HepG2 (cell line): ENCODE results near the gene HOXD3. TPM values are rescaled to one million over a fixed set of nuclear protein-coding genes. Genes with fewer than 3 reads are reported as not detected.

Source experiments
- AGO2 ChIP-seq: fragments of 200-400 bp; formaldehyde crosslinking; optimal IDR thresholded peaks from 2 replicates; pipeline ENCODE3; 2017; ENCODE audit warnings: mild to moderate bottlenecking, low read depth, low read length, moderate library complexity
- BCL6 ChIP-seq: IDR thresholded peaks from 2 replicates; pipeline ENCODE4 v1.6.1; 2016; ENCODE audit warnings: missing genetic modification reagents, missing compliant biosample characterization
- GATAD1 ChIP-seq: IDR thresholded peaks from 2 replicates; pipeline ENCODE4 v1.6.1; 2016; ENCODE audit warnings: missing genetic modification reagents, missing compliant biosample characterization
- PPARG ChIP-seq: conservative IDR thresholded peaks from 2 replicates; pipeline ENCODE4 v1.6.1; 2016; ENCODE audit warnings: missing biosample characterization, missing genetic modification reagents
- RCOR2 ChIP-seq: IDR thresholded peaks from 2 replicates; pipeline ENCODE4 v1.6.1; 2016; ENCODE audit warnings: missing biosample characterization, missing genetic modification reagents
- RXRA ChIP-seq: sonication (generic); formaldehyde crosslinking; IDR thresholded peaks from 2 replicates; pipeline ENCODE4 v1.5.1; 2020; ENCODE audit warnings: missing genetic modification reagents
- SAP130 ChIP-seq: IDR thresholded peaks from 2 replicates; pipeline ENCODE4 v1.6.1; 2016; ENCODE audit warnings: low read depth
- SMARCC2 ChIP-seq: fragments of 450-650 bp; IDR thresholded peaks from 2 replicates; pipeline ENCODE4 v1.6.1; 2017; ENCODE audit warnings: antibody characterized with exemption, mild to moderate bottlenecking
- SNRNP70 ChIP-seq: fragments of 200-400 bp; formaldehyde crosslinking; IDR thresholded peaks from 2 replicates; pipeline ENCODE4 v1.6.1; 2017; ENCODE audit warnings: mild to moderate bottlenecking, low read depth, low read length, moderate library complexity
- ZBED4 ChIP-seq: sonication (generic); formaldehyde crosslinking; IDR thresholded peaks from 2 replicates; pipeline ENCODE4 v1.4.0; 2020; ENCODE audit warnings: missing genetic modification reagents, borderline replicate concordance
- ZNF329 ChIP-seq: sonication (generic); formaldehyde crosslinking; IDR thresholded peaks from 2 replicates; pipeline ENCODE4 v1.9.0; 2021; ENCODE audit warnings: low read depth, mild to moderate bottlenecking, missing genetic modification reagents
- ZNF383 ChIP-seq: sonication (generic); formaldehyde crosslinking; IDR thresholded peaks from 2 replicates; pipeline ENCODE4 v1.4.0; 2020; ENCODE audit warnings: missing genetic modification reagents, mild to moderate bottlenecking, borderline replicate concordance
- ZNF547 ChIP-seq: sonication (generic); formaldehyde crosslinking; IDR thresholded peaks from 2 replicates; pipeline ENCODE4 v1.5.1; 2020; ENCODE audit warnings: mild to moderate bottlenecking, missing genetic modification reagents
- ZSCAN20 ChIP-seq: sonication (generic); formaldehyde crosslinking; IDR thresholded peaks from 2 replicates; pipeline ENCODE4 v1.4.0; 2020; ENCODE audit warnings: missing genetic modification reagents, mild to moderate bottlenecking, borderline replicate concordance
- polyA plus RNA-seq, 8 experiments: library from polyadenylated mRNA; depleted of rRNA in 3 of 8; stranded (reverse) in 7 of 8; unstranded in 1 of 8; fragments of >200 nt; fragmentation: Illumina TruSeq in 4 of 8; extraction: Trizol in 4 of 8; gene quantifications; 2 replicates each; pipeline versions ENCODE4 v1.2.1 to v1.2.3, GENCODE V29; 2011 to 2016; ENCODE audit warnings: low read depth in 4 of 8, missing spikeins in 1 of 8, mixed read lengths in 1 of 8; ENCODE audit not compliant: insufficient read depth in 1 of 8
- total RNA-seq, 5 experiments: library from RNA; depleted of rRNA; stranded (reverse); fragments of >200 nt; fragmentation: Illumina TruSeq; extraction: Trizol; gene quantifications; 2 replicates each; pipeline ENCODE4 v1.2.3, GENCODE V29; 2016; ENCODE audit warnings: low read depth in 1 of 5
- TF ChIP-seq, protein P1 (sequence below): sonication (generic); formaldehyde crosslinking; IDR thresholded peaks from 2 replicates; pipeline ENCODE4 v1.4.0; 2020; ENCODE audit warnings: mild to moderate bottlenecking, missing genetic modification reagents, borderline replicate concordance
- TF ChIP-seq, protein P2 (sequence below): IDR thresholded peaks from 2 replicates; pipeline ENCODE4 v1.6.1; 2016; ENCODE audit warnings: low read depth, control low read depth
- TF ChIP-seq, protein P3 (sequence below), 2 experiments: sonication (generic) in 1 of 2; formaldehyde crosslinking in 1 of 2; IDR thresholded peaks; 2 replicates each; pipeline versions ENCODE4 v1.5.1 to v1.6.1; 2011 to 2020; ENCODE audit warnings: borderline replicate concordance in 1 of 2, low read depth in 1 of 2, low read length in 1 of 2, mild to moderate bottlenecking in 1 of 2, missing genetic modification reagents in 1 of 2, moderate library complexity in 1 of 2

The HOXD3 gene
- total and polyA plus RNA-seq, 2 of the 13 experiments (the other 11 are each of a cell fraction or from before 2014, with no cell fraction given): 0.05 to 0.09 TPM

DNA sequence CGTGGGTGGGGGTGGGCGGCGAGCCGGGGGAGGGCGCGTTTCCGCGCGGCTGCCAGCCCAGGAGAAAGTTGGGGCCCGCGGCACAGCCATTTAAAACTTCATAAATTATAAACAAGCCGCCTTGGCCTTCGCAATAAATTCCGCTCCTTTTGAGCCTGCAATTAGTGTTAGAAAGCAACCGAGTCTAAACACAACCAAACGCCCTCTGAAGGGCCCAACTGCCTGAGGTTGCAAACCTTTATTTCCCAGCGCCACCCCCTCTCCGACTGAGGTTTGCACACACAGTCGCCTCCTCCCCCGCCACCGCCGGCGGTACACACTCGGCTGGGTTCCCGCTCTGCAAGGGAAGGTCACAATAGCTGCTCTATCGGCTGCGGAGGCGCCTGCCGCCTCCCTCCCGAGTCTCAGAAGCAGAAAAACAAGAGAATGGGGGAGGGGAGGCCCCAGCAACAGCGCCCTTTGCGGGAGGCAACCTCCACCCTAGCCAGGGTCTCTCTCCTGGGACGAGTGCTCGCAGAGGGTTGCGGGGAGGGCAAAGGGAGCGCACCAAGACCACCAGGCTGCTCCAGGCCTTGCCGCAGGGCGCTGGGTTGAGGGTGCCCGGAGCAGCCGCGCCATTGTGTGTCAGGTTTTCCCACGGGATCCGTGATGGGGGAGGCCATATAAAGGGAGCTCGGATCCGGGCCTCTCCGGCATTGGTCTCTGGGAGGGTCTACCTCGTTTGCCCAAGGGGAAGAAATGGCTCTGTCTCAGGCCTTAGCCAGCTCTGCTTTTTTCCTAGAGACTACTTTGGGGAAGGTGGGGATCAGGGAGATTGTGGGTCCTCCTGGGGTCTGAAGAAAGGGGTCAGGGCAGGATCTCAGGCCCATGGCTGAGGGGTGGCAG lies 18.0 kb downstream of the HOXD3 start (continued):
- TF ChIP-seq SNRNP70 (no peak), BCL6 (CRISPR knock-in tag) (no peak), SMARCC2 (no peak), SAP130 (no peak), PPARG (no peak), ZNF329 (CRISPR knock-in tag) (no peak), ZNF383 (CRISPR knock-in tag) (no peak), ZNF547 (CRISPR knock-in tag) (0 out of 2 replicates have a peak, but pooled peaks have one; percentile 15), ZBED4 (CRISPR knock-in tag) (no peak), GATAD1 (CRISPR knock-in tag) (no peak), AGO2 (peak; percentile 84), RXRA (CRISPR knock-in tag) (no peak), RCOR2 (no peak), ZSCAN20 (no peak)
- TF ChIP-seq, protein P1, sequence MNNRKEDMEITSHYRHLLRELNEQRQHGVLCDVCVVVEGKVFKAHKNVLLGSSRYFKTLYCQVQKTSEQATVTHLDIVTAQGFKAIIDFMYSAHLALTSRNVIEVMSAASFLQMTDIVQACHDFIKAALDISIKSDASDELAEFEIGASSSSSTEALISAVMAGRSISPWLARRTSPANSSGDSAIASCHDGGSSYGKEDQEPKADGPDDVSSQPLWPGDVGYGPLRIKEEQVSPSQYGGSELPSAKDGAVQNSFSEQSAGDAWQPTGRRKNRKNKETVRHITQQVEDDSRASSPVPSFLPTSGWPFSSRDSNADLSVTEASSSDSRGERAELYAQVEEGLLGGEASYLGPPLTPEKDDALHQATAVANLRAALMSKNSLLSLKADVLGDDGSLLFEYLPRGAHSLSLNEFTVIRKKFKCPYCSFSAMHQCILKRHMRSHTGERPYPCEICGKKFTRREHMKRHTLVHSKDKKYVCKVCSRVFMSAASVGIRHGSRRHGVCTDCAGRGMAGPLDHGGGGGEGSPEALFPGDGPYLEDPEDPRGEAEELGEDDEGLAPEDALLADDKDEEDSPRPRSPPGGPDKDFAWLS: no peak
- TF ChIP-seq, protein P2, sequence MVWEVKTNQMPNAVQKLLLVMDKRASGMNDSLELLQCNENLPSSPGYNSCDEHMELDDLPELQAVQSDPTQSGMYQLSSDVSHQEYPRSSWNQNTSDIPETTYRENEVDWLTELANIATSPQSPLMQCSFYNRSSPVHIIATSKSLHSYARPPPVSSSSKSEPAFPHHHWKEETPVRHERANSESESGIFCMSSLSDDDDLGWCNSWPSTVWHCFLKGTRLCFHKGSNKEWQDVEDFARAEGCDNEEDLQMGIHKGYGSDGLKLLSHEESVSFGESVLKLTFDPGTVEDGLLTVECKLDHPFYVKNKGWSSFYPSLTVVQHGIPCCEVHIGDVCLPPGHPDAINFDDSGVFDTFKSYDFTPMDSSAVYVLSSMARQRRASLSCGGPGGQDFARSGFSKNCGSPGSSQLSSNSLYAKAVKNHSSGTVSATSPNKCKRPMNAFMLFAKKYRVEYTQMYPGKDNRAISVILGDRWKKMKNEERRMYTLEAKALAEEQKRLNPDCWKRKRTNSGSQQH (CRISPR knock-in tag): no peak
- TF ChIP-seq, protein P3, sequence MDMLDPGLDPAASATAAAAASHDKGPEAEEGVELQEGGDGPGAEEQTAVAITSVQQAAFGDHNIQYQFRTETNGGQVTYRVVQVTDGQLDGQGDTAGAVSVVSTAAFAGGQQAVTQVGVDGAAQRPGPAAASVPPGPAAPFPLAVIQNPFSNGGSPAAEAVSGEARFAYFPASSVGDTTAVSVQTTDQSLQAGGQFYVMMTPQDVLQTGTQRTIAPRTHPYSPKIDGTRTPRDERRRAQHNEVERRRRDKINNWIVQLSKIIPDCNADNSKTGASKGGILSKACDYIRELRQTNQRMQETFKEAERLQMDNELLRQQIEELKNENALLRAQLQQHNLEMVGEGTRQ (IDR thresholded peaks at IDR 0.05; ENCODE audit: low read depth, low read length): no peak
- TF ChIP-seq, protein P3 (CRISPR knock-in tag; IDR thresholded peaks at IDR 0.05; ENCODE audit: borderline replicate concordance): no peak
